Testis (tissue), 2 donors: ENCODE results near the gene SEMA6D.

Source experiments
- CTCF ChIP-seq, 3 experiments: fragments of 450-650 bp in 2 of 3; fragments of 200-600 bp in 1 of 3; sonication (generic) in 1 of 3; IDR thresholded peaks; one replicate each; pipeline ENCODE4 v1.5.1; 2016 to 2019; ENCODE audit warnings: antibody characterized with exemption in 3 of 3, mild to moderate bottlenecking in 2 of 3, moderate library complexity in 1 of 3
- POLR2A ChIP-seq: fragments of 450-650 bp; IDR thresholded peaks from one replicate; pipeline ENCODE4 v1.6.1; 2017; ENCODE audit warnings: antibody characterized with exemption, mild to moderate bottlenecking, moderate library complexity

DNA sequence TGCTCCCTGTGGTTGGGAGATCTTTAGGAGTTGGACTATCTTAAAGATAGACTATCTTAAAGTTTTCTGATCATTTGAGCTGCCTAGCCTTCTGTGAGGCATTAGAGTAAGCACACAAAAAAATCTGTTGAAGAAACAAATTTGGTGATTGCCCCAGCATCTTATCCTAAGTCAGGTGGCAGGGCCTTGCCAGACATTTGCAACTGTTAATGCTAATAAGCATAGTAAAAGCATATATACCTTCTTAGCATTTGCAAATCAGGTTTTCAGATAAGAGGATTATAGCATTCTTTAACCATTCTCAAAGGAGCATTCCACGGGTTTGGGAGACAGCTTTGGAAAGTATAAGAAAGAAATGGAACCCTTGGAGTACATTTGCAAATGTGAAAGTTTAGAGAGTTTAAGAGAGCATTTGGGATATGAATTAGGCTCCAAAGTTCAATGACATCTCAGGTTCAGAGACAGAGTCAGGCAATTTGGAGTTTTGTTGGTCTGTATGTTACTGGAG lies 61.0 kb downstream of the SEMA6D start:
- TF ChIP-seq POLR2A (no peak), CTCF (IDR thresholded peaks at IDR 0.05) (no peak)
